Astrocyte (in vitro differentiated cells and primary cell): Measurements from ENCODE around the gene JAKMIP1. TPM values are rescaled to one million over a fixed set of nuclear protein-coding genes. Genes with fewer than 3 reads are reported as not detected.

Experiments
- DNase-seq: peaks from one replicate; pipeline ENCODE4 v3.0.0-alpha.2; 2010; ENCODE audit warnings: low read depth
- FAIRE-seq: peaks from 2 replicates; lab custom pipeline; 2011; peaks lifted over from hg19 to GRCh38; lab: Jason Lieb, UNC
- H2AFZ ChIP-seq: 2 replicates; pipeline ENCODE4 v1.6.0; 2012; ENCODE audit warnings: low read depth, low read length, inconsistent platforms
- H3K27ac ChIP-seq: 2 replicates; pipeline ENCODE4 v1.5.1; 2011; ENCODE audit warnings: low read depth, low read length, inconsistent platforms
- H3K27me3 ChIP-seq: 2 replicates; pipeline ENCODE4 v1.6.0; 2011; ENCODE audit warnings: low read length, inconsistent platforms; ENCODE audit not compliant: insufficient read depth
- H3K36me3 ChIP-seq: 2 replicates; pipeline ENCODE4 v1.5.1; 2011; ENCODE audit warnings: low read length, inconsistent platforms; ENCODE audit not compliant: insufficient read depth
- H3K4me1 ChIP-seq: 2 replicates; pipeline ENCODE4 v1.5.1; 2011; ENCODE audit warnings: low read length, inconsistent platforms; ENCODE audit not compliant: insufficient read depth
- H3K4me2 ChIP-seq: 2 replicates; pipeline ENCODE4 v1.6.0; 2012; ENCODE audit warnings: low read length, inconsistent platforms
- H3K4me3 ChIP-seq: 2 replicates; pipeline ENCODE4 v1.5.1; 2011; ENCODE audit warnings: low read depth, mild to moderate bottlenecking, low read length, inconsistent platforms; ENCODE audit not compliant: insufficient read depth
- H3K79me2 ChIP-seq: 2 replicates; pipeline ENCODE4 v1.6.0; 2012; ENCODE audit warnings: mild to moderate bottlenecking, low read length, inconsistent platforms; ENCODE audit not compliant: insufficient read depth
- H3K9ac ChIP-seq: 2 replicates; pipeline ENCODE4 v1.6.0; 2012; ENCODE audit warnings: mild to moderate bottlenecking, low read length, inconsistent platforms
- H3K9me3 ChIP-seq: 2 replicates; pipeline ENCODE4 v1.5.1; 2012; ENCODE audit warnings: low read depth, mild to moderate bottlenecking, low read length, inconsistent platforms; ENCODE audit not compliant: insufficient read depth
- H4K20me1 ChIP-seq: 2 replicates; pipeline ENCODE4 v1.6.0; 2012; ENCODE audit warnings: low read length, inconsistent platforms; ENCODE audit not compliant: insufficient read depth
- H3K27ac Mint-ChIP-seq: one replicate; pipeline ENCODE4 v1.8.0; 2021; ENCODE audit warnings: mild to moderate bottlenecking, mixed read lengths; ENCODE audit not compliant: unreplicated experiment
- H3K27me3 Mint-ChIP-seq: one replicate; pipeline ENCODE4 v1.8.0; 2021; ENCODE audit warnings: low read depth, mixed read lengths; ENCODE audit not compliant: unreplicated experiment
- H3K36me3 Mint-ChIP-seq: one replicate; pipeline ENCODE4 v1.8.0; 2021; ENCODE audit warnings: low read depth, mixed read lengths; ENCODE audit not compliant: unreplicated experiment
- H3K4me1 Mint-ChIP-seq: one replicate; pipeline ENCODE4 v1.8.0; 2021; ENCODE audit warnings: low read depth, mixed read lengths; ENCODE audit not compliant: unreplicated experiment
- H3K4me3 Mint-ChIP-seq: one replicate; pipeline ENCODE4 v1.8.0; 2021; ENCODE audit warnings: mild to moderate bottlenecking, moderate library complexity, mixed read lengths; ENCODE audit not compliant: unreplicated experiment
- H3K9me3 Mint-ChIP-seq: one replicate; pipeline ENCODE4 v1.8.0; 2021; ENCODE audit warnings: mild to moderate bottlenecking, mixed read lengths; ENCODE audit not compliant: unreplicated experiment
- EZH2 ChIP-seq: IDR thresholded peaks from 2 replicates; pipeline ENCODE4 v1.6.1; 2012; ENCODE audit warnings: mild to moderate bottlenecking, low read length, inconsistent platforms; ENCODE audit not compliant: insufficient read depth
- total RNA-seq: library from RNA; stranded (reverse); gene quantifications from 2 replicates; pipeline ENCODE4 v1.2.1, GENCODE V29; 2021
- TF ChIP-seq, protein P1 (sequence below): IDR thresholded peaks from 2 replicates; pipeline ENCODE4 v1.5.1; 2011; ENCODE audit warnings: low read depth, mild to moderate bottlenecking, inconsistent platforms, low read length, moderate library complexity; ENCODE audit not compliant: insufficient read depth

The JAKMIP1 gene
- total RNA-seq, 1 donor from 2014 or later, result 0.50 TPM

DNA sequence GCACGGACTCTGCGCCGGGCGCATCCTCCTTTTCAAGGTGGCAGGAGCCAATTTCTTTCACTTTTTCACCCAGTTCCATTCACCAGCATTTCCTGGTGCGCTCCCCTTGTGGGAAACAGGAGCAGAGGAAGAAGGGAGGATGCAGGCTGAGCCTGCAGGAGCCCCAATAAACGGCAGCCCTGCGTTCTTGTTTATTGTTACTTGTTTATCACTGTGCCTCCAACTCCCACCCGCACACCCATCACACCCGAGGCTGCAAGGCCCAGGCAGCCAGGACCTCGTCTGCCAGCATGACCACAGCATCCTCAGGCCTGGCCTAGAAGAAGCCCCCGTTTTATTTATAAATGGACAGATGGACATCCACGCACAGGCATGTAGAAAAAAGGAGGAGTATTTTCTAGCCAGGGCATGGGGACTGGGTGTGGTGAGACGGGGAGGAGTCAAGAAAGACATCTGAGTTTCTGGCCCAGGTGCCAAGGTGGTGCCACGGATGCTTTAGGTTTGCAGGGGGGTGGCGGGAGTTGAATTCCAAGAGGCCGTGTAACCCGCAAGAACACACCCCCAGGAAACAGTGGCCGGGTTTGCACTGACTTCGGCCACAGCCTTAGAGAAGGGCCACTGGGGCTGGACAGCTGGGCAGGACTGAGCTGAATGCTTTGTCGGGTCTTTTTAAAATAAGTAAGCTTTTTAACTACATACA is 51.7 kb downstream of the JAKMIP1 start:
- Histone ChIP-seq H4K20me1 (no peaks in the 10 kb centered on the region), H3K27ac (no peak overlapping the region), H3K9ac (no peak overlapping the region), H3K4me2 (no peak overlapping the region), H3K36me3 (no peaks in the 10 kb centered on the region), H3K4me1 (no peaks in the 10 kb centered on the region), H2AFZ (no peak overlapping the region), H3K9me3 (no peaks in the 10 kb centered on the region), H3K4me3 (no peak overlapping the region), H3K79me2 (no peaks in the 10 kb centered on the region), H3K27me3 (no peaks in the 10 kb centered on the region)
- Mint-ChIP-seq H3K27me3 (peaks cover 23% of the 10 kb centered on the region), H3K27ac (no peak overlapping the region), H3K4me3 (no peak overlapping the region), H3K36me3 (peaks cover 2% of the 10 kb centered on the region), H3K4me1 (no peaks in the 10 kb centered on the region), H3K9me3 (peaks cover 7% of the 10 kb centered on the region)
- DNase-seq, result no peak
- no peak for FAIRE-seq
- no peak for TF ChIP-seq EZH2
- TF ChIP-seq, protein P1, sequence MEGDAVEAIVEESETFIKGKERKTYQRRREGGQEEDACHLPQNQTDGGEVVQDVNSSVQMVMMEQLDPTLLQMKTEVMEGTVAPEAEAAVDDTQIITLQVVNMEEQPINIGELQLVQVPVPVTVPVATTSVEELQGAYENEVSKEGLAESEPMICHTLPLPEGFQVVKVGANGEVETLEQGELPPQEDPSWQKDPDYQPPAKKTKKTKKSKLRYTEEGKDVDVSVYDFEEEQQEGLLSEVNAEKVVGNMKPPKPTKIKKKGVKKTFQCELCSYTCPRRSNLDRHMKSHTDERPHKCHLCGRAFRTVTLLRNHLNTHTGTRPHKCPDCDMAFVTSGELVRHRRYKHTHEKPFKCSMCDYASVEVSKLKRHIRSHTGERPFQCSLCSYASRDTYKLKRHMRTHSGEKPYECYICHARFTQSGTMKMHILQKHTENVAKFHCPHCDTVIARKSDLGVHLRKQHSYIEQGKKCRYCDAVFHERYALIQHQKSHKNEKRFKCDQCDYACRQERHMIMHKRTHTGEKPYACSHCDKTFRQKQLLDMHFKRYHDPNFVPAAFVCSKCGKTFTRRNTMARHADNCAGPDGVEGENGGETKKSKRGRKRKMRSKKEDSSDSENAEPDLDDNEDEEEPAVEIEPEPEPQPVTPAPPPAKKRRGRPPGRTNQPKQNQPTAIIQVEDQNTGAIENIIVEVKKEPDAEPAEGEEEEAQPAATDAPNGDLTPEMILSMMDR, result no peak

DNA sequence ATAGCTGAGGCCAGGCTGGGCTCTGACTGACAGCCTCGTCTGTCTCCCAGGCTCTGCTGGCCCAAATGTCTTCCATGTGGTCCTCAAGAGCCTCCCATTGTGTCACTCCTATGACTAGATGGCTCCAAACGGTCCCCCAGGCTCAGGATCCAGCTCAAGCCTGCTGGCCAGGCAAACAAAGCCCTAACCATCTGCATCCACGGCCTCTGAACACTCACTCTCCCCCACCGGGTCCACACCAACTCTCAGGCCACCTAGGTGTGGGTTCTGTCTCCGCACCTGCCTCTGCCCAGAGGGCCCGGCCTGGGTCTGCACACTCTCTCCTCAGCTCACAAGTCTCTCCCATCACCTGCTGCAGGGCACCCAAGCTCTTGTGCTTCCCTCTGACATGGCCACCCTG is 52.9 kb downstream of the JAKMIP1 start:
- peaks cover 7% of the 10 kb centered on the region for H3K9me3 Mint-ChIP-seq
- Histone ChIP-seq H3K27me3 (no peaks in the 10 kb centered on the region), H3K79me2 (no peaks in the 10 kb centered on the region), H4K20me1 (no peaks in the 10 kb centered on the region), H3K9me3 (no peaks in the 10 kb centered on the region), H2AFZ (no peak overlapping the region), H3K4me3 (no peak overlapping the region), H3K27ac (no peak overlapping the region), H3K9ac (no peak overlapping the region), H3K36me3 (no peaks in the 10 kb centered on the region), H3K4me2 (no peak overlapping the region), H3K4me1 (no peaks in the 10 kb centered on the region)
- H3K27ac Mint-ChIP-seq, result peak overlapping the region; percentile 31
- peaks cover 2% of the 10 kb centered on the region for H3K36me3 Mint-ChIP-seq
- FAIRE-seq, result no peak
- H3K27me3 Mint-ChIP-seq, result peaks cover 17% of the 10 kb centered on the region
- H3K4me1 Mint-ChIP-seq, result no peaks in the 10 kb centered on the region
- no peak overlapping the region for H3K4me3 Mint-ChIP-seq
- DNase-seq, result no peak
- no peak for TF ChIP-seq EZH2
- TF ChIP-seq, protein P1, result no peak

DNA sequence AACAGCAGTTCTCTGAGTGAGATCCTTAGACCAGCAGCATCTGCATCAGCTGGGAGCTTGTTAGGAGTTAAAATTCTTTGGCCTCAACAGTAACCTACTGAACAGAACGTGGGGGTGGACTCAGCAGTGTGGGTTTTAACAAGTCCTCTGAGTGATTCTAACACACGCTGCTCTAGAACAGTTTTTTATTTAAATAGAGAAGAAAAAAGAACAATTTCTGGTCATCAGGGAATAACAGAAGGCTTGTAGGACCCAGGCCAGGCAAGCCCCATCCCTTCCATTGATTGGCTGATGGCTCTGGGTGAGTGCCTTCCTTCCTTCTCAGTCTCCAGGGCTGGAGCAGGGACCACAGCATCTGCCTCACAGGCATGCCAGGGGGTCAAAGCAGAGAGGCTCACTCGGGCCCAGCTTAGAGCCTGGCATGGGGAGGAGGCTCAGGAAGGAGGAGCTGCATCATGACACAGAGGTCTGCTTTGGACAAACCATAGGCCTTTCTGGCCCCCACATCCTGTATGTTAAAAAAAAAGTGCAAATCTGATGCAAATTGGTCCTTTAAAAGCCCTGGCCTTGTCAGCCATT is 56.7 kb downstream of the JAKMIP1 start:
- DNase-seq, result no peak
- no peak overlapping the region for H3K27ac ChIP-seq
- no peak overlapping the region for H3K4me2 ChIP-seq
- no peaks in the 10 kb centered on the region for H3K36me3 ChIP-seq
- no peak overlapping the region for H3K9ac ChIP-seq
- no peak overlapping the region for H3K4me3 ChIP-seq
- H3K9me3 ChIP-seq, result no peaks in the 10 kb centered on the region
- FAIRE-seq, result no peak
- H3K4me3 Mint-ChIP-seq, result no peak overlapping the region
- no peak overlapping the region for H2AFZ ChIP-seq
- no peak overlapping the region for H3K27ac Mint-ChIP-seq
- peaks cover 1% of the 10 kb centered on the region for H3K27me3 Mint-ChIP-seq
- H3K4me1 ChIP-seq, result no peaks in the 10 kb centered on the region
- no peaks in the 10 kb centered on the region for H3K4me1 Mint-ChIP-seq
- H4K20me1 ChIP-seq, result no peaks in the 10 kb centered on the region
- H3K27me3 ChIP-seq, result no peaks in the 10 kb centered on the region
- peaks cover 7% of the 10 kb centered on the region for H3K9me3 Mint-ChIP-seq
- H3K79me2 ChIP-seq, result no peaks in the 10 kb centered on the region
- TF ChIP-seq, protein P1, result no peak
- H3K36me3 Mint-ChIP-seq, result no peaks in the 10 kb centered on the region
